Muscle layer of duodenum (tissue), 2 donors: ENCODE data around the gene MAPRE2.
"Not testable (repeated sequence)": the region's sequence is repeated elsewhere in the genome, so short reads cannot be mapped to it uniquely, and the experiment has no call there.

Experiments used
- H3K27ac ChIP-seq: one replicate; pipeline ENCODE4 v1.7.0; 2013; ENCODE audit warnings: mild to moderate bottlenecking, low read length
- H3K27me3 ChIP-seq: one replicate; pipeline ENCODE4 v1.7.0; 2013; ENCODE audit warnings: low read depth, mild to moderate bottlenecking, control low read depth, low read length
- H3K36me3 ChIP-seq, 2 donors: one replicate each; pipeline ENCODE4 v1.7.0; 2013; ENCODE audit warnings: low read length in 2 of 2, control low read depth in 1 of 2, mild to moderate bottlenecking in 1 of 2; ENCODE audit not compliant: insufficient read depth in 2 of 2, control insufficient read depth in 1 of 2
- H3K4me1 ChIP-seq, 2 donors: one replicate each; pipeline ENCODE4 v1.7.0; 2013; ENCODE audit warnings: low read length in 2 of 2, mild to moderate bottlenecking in 2 of 2, control low read depth in 1 of 2, moderate library complexity in 1 of 2; ENCODE audit not compliant: insufficient read depth in 2 of 2, control insufficient read depth in 1 of 2
- H3K4me3 ChIP-seq, 2 donors: one replicate each; pipeline ENCODE4 v1.7.0; 2013; ENCODE audit warnings: low read length in 2 of 2, low read depth in 1 of 2, mild to moderate bottlenecking in 1 of 2
- H3K9me3 ChIP-seq, 2 donors: one replicate each; pipeline ENCODE4 v1.7.0; 2013; ENCODE audit warnings: low read length in 2 of 2, control low read depth in 1 of 2, mild to moderate bottlenecking in 1 of 2; ENCODE audit not compliant: control insufficient read depth in 1 of 2
- donor health status: healthy.

MAPRE2 gene

GRCh38 chr18:35096677-35097011, 55.4 kb downstream of the MAPRE2 start:
- H3K27ac ChIP-seq, result no peak overlapping the region
- no peak overlapping the region for H3K4me3 ChIP-seq

GRCh38 chr18:35097195-35097594, 56.0 kb downstream of the MAPRE2 start:
- no peaks in the 10 kb centered on the region for H3K27me3 ChIP-seq
- no peaks in the 10 kb centered on the region for H3K4me1 ChIP-seq
- H3K27ac ChIP-seq, result no peak overlapping the region
- peaks cover 4 to 8% of the 10 kb centered on the region in 2 donors for H3K36me3 ChIP-seq
- no peak overlapping the region for H3K4me3 ChIP-seq
- no peaks in the 10 kb centered on the region for H3K9me3 ChIP-seq

More at GRCh38 chr18:35096677-35097011, 55.4 kb downstream of the MAPRE2 start:
- Histone ChIP-seq H3K9me3 (no peaks in the 10 kb centered on the region), H3K4me1 (no peaks in the 10 kb centered on the region), H3K27me3 (no peaks in the 10 kb centered on the region), H3K36me3 (peaks cover 4% of the 10 kb centered on the region in 2 donors)

GRCh38 chr18:35097763-35098162, 56.5 kb downstream of the MAPRE2 start:
- no peaks in the 10 kb centered on the region for H3K9me3 ChIP-seq
- no peak overlapping the region for H3K27ac ChIP-seq
- H3K4me1 ChIP-seq, result no peaks in the 10 kb centered on the region
- no peak overlapping the region for H3K4me3 ChIP-seq
- H3K27me3 ChIP-seq, result no peaks in the 10 kb centered on the region
- H3K36me3 ChIP-seq, result peaks cover 4 to 10% of the 10 kb centered on the region in 2 donors

GRCh38 chr18:35099911-35100310, 58.7 kb downstream of the MAPRE2 start:
- Histone ChIP-seq H3K27me3 (no peaks in the 10 kb centered on the region), H3K4me3 (no peak overlapping the region), H3K27ac (no peak overlapping the region), H3K4me1 (no peaks in the 10 kb centered on the region), H3K9me3 (no peaks in the 10 kb centered on the region), H3K36me3 (peaks cover 4 to 10% of the 10 kb centered on the region in 2 donors)

- H3K27ac ChIP-seq, result no peak overlapping the region
- H3K4me1 ChIP-seq, result no peaks in the 10 kb centered on the region
- H3K4me3 ChIP-seq, result no peak overlapping the region
- H3K9me3 ChIP-seq, result no peaks in the 10 kb centered on the region
- H3K27me3 ChIP-seq, result no peaks in the 10 kb centered on the region
- peaks cover 0 to 6% of the 10 kb centered on the region in 2 donors for H3K36me3 ChIP-seq
Observed at GRCh38 chr18:35104391-35105051, 63.3 kb downstream of the MAPRE2 start.

- Histone ChIP-seq H3K36me3 (peaks cover 0 to 6% of the 10 kb centered on the region in 2 donors), H3K4me1 (no peaks in the 10 kb centered on the region), H3K27ac (no peak overlapping the region), H3K9me3 (peaks cover 0 to 3% of the 10 kb centered on the region in 2 donors), H3K4me3 (no peak overlapping the region), H3K27me3 (no peaks in the 10 kb centered on the region)
Observed at GRCh38 chr18:35106013-35106844, 65.0 kb downstream of the MAPRE2 start.

GRCh38 chr18:35106845-35107148, 65.6 kb downstream of the MAPRE2 start:
- Histone ChIP-seq H3K4me3 (no peak overlapping the region), H3K4me1 (no peaks in the 10 kb centered on the region), H3K27me3 (no peaks in the 10 kb centered on the region), H3K9me3 (peaks cover 0 to 8% of the 10 kb centered on the region in 2 donors), H3K27ac (no peak overlapping the region), H3K36me3 (peaks cover 0 to 6% of the 10 kb centered on the region in 2 donors)

GRCh38 chr18:35107216-35107615, 66.0 kb downstream of the MAPRE2 start:
- Histone ChIP-seq H3K4me1 (no peaks in the 10 kb centered on the region), H3K36me3 (peaks cover 0 to 2% of the 10 kb centered on the region in 2 donors), H3K27me3 (no peaks in the 10 kb centered on the region), H3K9me3 (peaks cover 0 to 8% of the 10 kb centered on the region in 2 donors), H3K4me3 (no peak overlapping the region), H3K27ac (no peak overlapping the region)

GRCh38 chr18:35108088-35108487, 66.9 kb downstream of the MAPRE2 start:
- not testable (repeated sequence) for H3K27ac ChIP-seq, H3K9me3 ChIP-seq, H3K36me3 ChIP-seq, H3K27me3 ChIP-seq, H3K4me1 ChIP-seq, H3K4me3 ChIP-seq

GRCh38 chr18:35110059-35110458, 68.8 kb downstream of the MAPRE2 start:
- no peaks in the 10 kb centered on the region for H3K27me3 ChIP-seq
- H3K9me3 ChIP-seq, result peaks cover 0 to 8% of the 10 kb centered on the region in 2 donors
- H3K4me3 ChIP-seq, result no peak overlapping the region
- H3K4me1 ChIP-seq, result no peaks in the 10 kb centered on the region
- H3K27ac ChIP-seq, result no peak overlapping the region
- H3K36me3 ChIP-seq, result no peaks in the 10 kb centered on the region

- Histone ChIP-seq H3K36me3 (no peaks in the 10 kb centered on the region), H3K4me1 (no peaks in the 10 kb centered on the region), H3K27ac (no peak overlapping the region), H3K27me3 (no peaks in the 10 kb centered on the region), H3K4me3 (no peak overlapping the region), H3K9me3 (peaks cover 0 to 8% of the 10 kb centered on the region in 2 donors)
Observed at GRCh38 chr18:35110554-35111485, 69.6 kb downstream of the MAPRE2 start.
